Esophagus (tissue), 2 donors: ENCODE data around the gene NLN. TPM values are rescaled to one million over a fixed set of nuclear protein-coding genes. Genes with fewer than 3 reads are reported as not detected.
"Not testable (repeated sequence)": the region's sequence is repeated elsewhere in the genome, so short reads cannot be mapped to it uniquely, and the experiment has no call there.

Experiments
- H3K27ac ChIP-seq, 2 donors: one replicate each; pipeline ENCODE4 v1.5.1; 2013; ENCODE audit warnings: low read depth in 2 of 2, mild to moderate bottlenecking in 2 of 2, inconsistent platforms in 1 of 2, low read length in 1 of 2, moderate library complexity in 1 of 2
- H3K27me3 ChIP-seq, 2 donors: one replicate each; pipeline ENCODE4 v1.6.1; 2013; ENCODE audit warnings: low read length in 2 of 2, control low read depth in 1 of 2, mild to moderate bottlenecking in 1 of 2; ENCODE audit not compliant: insufficient read depth in 2 of 2, control insufficient read depth in 1 of 2
- H3K36me3 ChIP-seq, 2 donors: one replicate each; pipeline ENCODE4 v1.6.1; 2013; ENCODE audit warnings: low read length in 1 of 2; ENCODE audit not compliant: control insufficient read depth in 2 of 2, insufficient read depth in 2 of 2
- H3K4me1 ChIP-seq, 2 donors: one replicate each; pipeline ENCODE4 v1.6.1; 2013; ENCODE audit warnings: low read length in 1 of 2; ENCODE audit not compliant: control insufficient read depth in 2 of 2, insufficient read depth in 2 of 2
- H3K4me3 ChIP-seq, 2 donors: one replicate each; pipeline ENCODE4 v1.5.1; 2013; ENCODE audit warnings: low read length in 2 of 2, mild to moderate bottlenecking in 2 of 2, low read depth in 1 of 2, moderate library complexity in 1 of 2
- H3K9me3 ChIP-seq, 2 donors: one replicate each; pipeline ENCODE4 v1.6.1; 2013; ENCODE audit warnings: mild to moderate bottlenecking in 2 of 2, low read depth in 1 of 2, low read length in 1 of 2, moderate library complexity in 1 of 2; ENCODE audit not compliant: control insufficient read depth in 2 of 2, insufficient read depth in 1 of 2
- WGBS, 2 donors: extraction: QIAGEN DNeasy Blood & Tissue Kit; methylation state at CpG; one replicate each; pipeline ENCODE4 v1.1.7; 2013; 5-methylcytosine and 5-hydroxymethylcytosine counted together
- polyA plus RNA-seq, 2 donors: library from polyadenylated mRNA; stranded (reverse); fragments of 200-250 nt; gene quantifications; one replicate each; pipeline ENCODE4 v1.2.3, GENCODE V29; 2013
- donor health status: healthy with polysubstance abuse.
- donor health status: Bipolar disorder and iron deficiency.

Gene NLN
- polyA plus RNA-seq = 1 to 10 TPM; 2.3 to 6.0 TPM

- H3K4me3 ChIP-seq = peak within 1 kb of the TSS; percentile 62 to 82
- peak within 1 kb of the TSS; percentile 67 to 79 for H3K27ac ChIP-seq
- no peaks in the 10 kb centered on the region for H3K4me1 ChIP-seq
- H3K27me3 ChIP-seq = no peaks in the 10 kb centered on the region
- no peaks in the 10 kb centered on the region for H3K9me3 ChIP-seq
- H3K36me3 ChIP-seq = no peaks in the 10 kb centered on the region
- WGBS, 2 donors = 0% methylated on average over 85 to 92 of the region's 92 CpGs
These were observed at the start of gene NLN, which contains the start of gene SGTB for GRCh38 chr5:65721720-65722574. Gene NLN (plus strand): TSS chr5:65722205. CDS start chr5:65722374, 169 bp downstream. Gene SGTB (minus strand): TSS chr5:65722109. CDS start chr5:65720807, 1,302 bp downstream.

GRCh38 chr5:65672796-65673195, 49.2 kb upstream of the NLN start:
- WGBS, 2 donors = 66 to 74% methylated on average over 1 of the region's 1 CpG
- Histone ChIP-seq H3K9me3 (no peaks in the 10 kb centered on the region), H3K27me3 (no peaks in the 10 kb centered on the region), H3K4me3 (no peak overlapping the region), H3K27ac (no peak overlapping the region), H3K36me3 (no peaks in the 10 kb centered on the region), H3K4me1 (no peaks in the 10 kb centered on the region)

- H3K9me3 ChIP-seq = no peaks in the 10 kb centered on the region
- H3K4me3 ChIP-seq = no peak overlapping the region
- H3K4me1 ChIP-seq = no peaks in the 10 kb centered on the region
- no peak overlapping the region for H3K27ac ChIP-seq
- no peaks in the 10 kb centered on the region for H3K36me3 ChIP-seq
- no peaks in the 10 kb centered on the region for H3K27me3 ChIP-seq
These were observed 47.3 kb upstream of the NLN start for GRCh38 chr5:65674749-65675148.

DNA sequence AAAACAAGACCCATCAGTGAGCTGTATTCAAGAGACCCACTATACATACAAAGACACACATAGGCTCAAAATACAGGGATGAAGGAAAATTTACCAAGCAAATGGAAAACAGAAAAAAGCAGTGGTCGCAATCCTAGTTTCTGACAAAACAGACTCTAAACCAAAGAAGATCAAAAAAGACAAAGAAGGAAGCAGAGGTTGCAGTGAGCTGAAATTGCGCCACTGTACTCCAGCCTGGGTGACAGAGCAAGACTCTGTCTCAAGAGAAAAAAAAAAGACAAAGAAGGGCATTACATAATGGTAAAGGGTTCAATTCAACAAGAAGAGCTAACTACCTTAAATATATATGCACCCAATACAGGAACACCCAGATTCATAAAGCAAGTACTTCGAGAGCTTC, 45.9 kb upstream of the NLN start:
- H3K4me3 ChIP-seq, H3K36me3 ChIP-seq, H3K9me3 ChIP-seq, H3K27me3 ChIP-seq, H3K27ac ChIP-seq, H3K4me1 ChIP-seq: not testable (repeated sequence)
- WGBS, 2 donors = 93% methylated on average over 3 of the region's 3 CpGs

- H3K4me3 ChIP-seq = no peak overlapping the region
- peaks cover 0 to 3% of the 10 kb centered on the region in 2 donors for H3K36me3 ChIP-seq
- 94 to 95% methylated on average over 3 of the region's 3 CpGs for WGBS, 2 donors
- H3K9me3 ChIP-seq = no peaks in the 10 kb centered on the region
- H3K27ac ChIP-seq = no peak overlapping the region
- no peaks in the 10 kb centered on the region for H3K4me1 ChIP-seq
- no peaks in the 10 kb centered on the region for H3K27me3 ChIP-seq
These were observed 39.9 kb upstream of the NLN start for GRCh38 chr5:65682148-65682547.

- no peaks in the 10 kb centered on the region for H3K36me3 ChIP-seq
- H3K4me3 ChIP-seq = no peak overlapping the region
- H3K27ac ChIP-seq = no peak overlapping the region
- WGBS, 2 donors = 92 to 94% methylated on average over 2 of the region's 2 CpGs
- H3K4me1 ChIP-seq = no peaks in the 10 kb centered on the region
- no peaks in the 10 kb centered on the region for H3K9me3 ChIP-seq
- no peaks in the 10 kb centered on the region for H3K27me3 ChIP-seq
These were observed 28.9 kb upstream of the NLN start for GRCh38 chr5:65693121-65693520.

DNA sequence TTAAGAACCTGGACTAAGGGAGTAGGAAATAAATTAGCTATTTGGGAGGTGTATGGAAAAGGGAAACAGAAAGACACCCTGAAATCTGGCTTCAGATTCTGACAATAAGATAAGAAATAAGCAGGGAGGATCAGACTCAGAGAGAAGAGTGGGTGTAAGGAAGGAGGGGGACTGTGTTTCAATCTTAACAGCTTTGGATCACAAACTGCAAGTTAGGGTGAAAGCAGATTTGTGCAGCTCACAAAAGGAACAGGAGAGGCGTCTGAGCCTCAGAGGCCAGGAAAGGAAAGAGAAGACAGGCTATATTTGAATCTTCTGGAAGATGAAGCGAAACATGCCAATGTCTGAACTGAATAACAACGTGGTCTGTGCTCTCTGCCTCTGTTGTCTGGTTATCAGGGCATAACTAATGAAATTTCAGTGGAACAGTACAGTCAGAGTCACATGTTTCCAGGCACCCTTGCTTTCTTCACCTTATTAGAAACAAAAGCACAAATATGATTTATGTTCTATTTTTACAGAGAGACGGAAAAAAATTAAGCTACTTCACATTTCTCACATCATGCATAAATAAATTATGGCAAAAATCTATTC, 26.7 kb upstream of the NLN start:
- H3K4me3 ChIP-seq = no peak overlapping the region
- H3K4me1 ChIP-seq = no peaks in the 10 kb centered on the region
- H3K27ac ChIP-seq = no peak overlapping the region
- H3K36me3 ChIP-seq = no peaks in the 10 kb centered on the region
- no peaks in the 10 kb centered on the region for H3K9me3 ChIP-seq
- no peaks in the 10 kb centered on the region for H3K27me3 ChIP-seq
- WGBS, 2 donors = 87 to 89% methylated on average over 4 of the region's 4 CpGs

- H3K9me3 ChIP-seq = no peaks in the 10 kb centered on the region
- no peak overlapping the region for H3K27ac ChIP-seq
- no peak overlapping the region for H3K4me3 ChIP-seq
- H3K27me3 ChIP-seq = no peaks in the 10 kb centered on the region
- WGBS, 2 donors = 88% methylated on average over 4 of the region's 4 CpGs
- H3K4me1 ChIP-seq = no peaks in the 10 kb centered on the region
- no peaks in the 10 kb centered on the region for H3K36me3 ChIP-seq
These were observed 26.1 kb upstream of the NLN start for GRCh38 chr5:65695896-65696295.

- Histone ChIP-seq H3K27ac (no peak overlapping the region), H3K9me3 (no peaks in the 10 kb centered on the region), H3K27me3 (no peaks in the 10 kb centered on the region), H3K36me3 (no peaks in the 10 kb centered on the region), H3K4me3 (no peak overlapping the region), H3K4me1 (no peaks in the 10 kb centered on the region)
These were observed 25.1 kb upstream of the NLN start for GRCh38 chr5:65696892-65697291.

DNA sequence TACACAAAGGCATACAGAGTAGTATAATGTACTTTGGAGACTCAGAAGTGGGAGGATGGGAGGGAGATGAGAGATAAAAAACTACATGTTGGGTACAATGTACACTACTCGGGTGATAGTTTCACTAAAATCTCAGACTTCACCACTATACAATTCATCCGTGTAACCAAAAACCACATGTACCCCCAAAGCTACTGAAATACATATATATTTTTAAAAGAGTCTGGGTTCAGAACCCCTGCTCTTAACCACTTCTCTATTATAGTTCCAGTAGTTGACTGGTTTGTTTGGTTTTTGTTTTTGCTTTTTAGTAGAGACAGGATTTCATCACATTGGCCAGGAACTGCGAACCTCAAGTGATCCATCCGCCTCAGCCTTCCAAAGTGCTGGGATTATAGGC, 22.7 kb upstream of the NLN start:
- WGBS, 2 donors = 84 to 89% methylated on average over 4 of the region's 4 CpGs

More for the DNA sequence above, 22.7 kb upstream of the NLN start:
- no peak overlapping the region for H3K27ac ChIP-seq
- no peaks in the 10 kb centered on the region for H3K4me1 ChIP-seq
- H3K27me3 ChIP-seq = no peaks in the 10 kb centered on the region
- no peak overlapping the region for H3K4me3 ChIP-seq
- H3K36me3 ChIP-seq = no peaks in the 10 kb centered on the region
- no peaks in the 10 kb centered on the region for H3K9me3 ChIP-seq
